ENCODE results near the gene NOS3.
A peak's percentile ranks its signal among the peaks of the same experiment; 100 is the strongest.

DNA sequence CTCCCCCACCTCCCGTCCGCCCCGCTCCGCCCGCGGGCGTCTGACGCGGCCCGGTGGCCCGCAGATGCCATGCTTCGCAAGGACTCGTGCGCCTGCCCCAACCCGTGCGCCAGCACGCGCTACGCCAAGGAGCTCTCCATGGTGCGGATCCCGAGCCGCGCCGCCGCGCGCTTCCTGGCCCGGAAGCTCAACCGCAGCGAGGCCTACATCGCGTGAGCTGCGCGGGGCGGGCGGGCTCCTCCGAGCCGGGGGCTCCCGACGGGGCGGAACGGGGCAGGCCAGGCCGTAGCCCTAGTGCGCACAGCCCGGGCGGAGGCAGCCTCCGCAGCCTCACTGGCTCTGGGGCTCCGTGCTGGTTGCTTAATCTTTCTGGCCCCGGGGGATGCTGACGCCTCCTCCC lies 60.3 kb downstream of the NOS3 start:
- TF ChIP-seq CTCF (IDR thresholded peaks at IDR 0.05) (no peak), POLR2A (IDR thresholded peaks at IDR 0.05) (no peak), POLR2AphosphoS5 (IDR thresholded peaks at IDR 0.05) (peak in 1 of 2 donors; percentile 6), EP300 (IDR thresholded peaks at IDR 0.05) (no peak)
